ENCODE measurements around the gene UGT2A2. TPM values are rescaled to one million over a fixed set of nuclear protein-coding genes. Genes with fewer than 3 reads are reported as not detected.

UGT2A2 gene
- total and polyA plus RNA-seq, 5 experiments from 2014 or later = not detected

GRCh38 chr4:69546134-69546765 lies 93.2 kb downstream of the UGT2A2 start:
- Mint-ChIP-seq H3K36me3 (no peaks in the 10 kb centered on the region), H3K27me3 (peaks cover 0 to 6% (median 0%) of the 10 kb centered on the region in 5 donors), H3K27ac (no peak overlapping the region), H3K4me3 (no peak overlapping the region), H3K4me1 (no peaks in the 10 kb centered on the region), H3K9me3 (peaks cover 0 to 7% (median 0%) of the 10 kb centered on the region in 9 donors)
- DNase-seq (no peak), ATAC-seq (no peak)
- POLR2A ChIA-PET = no interaction called here

Other genes with a start within 250 kb of the UGT2A2 start
- gene UGT2B4, start 143.7 kb downstream of the UGT2A2 start, total RNA-seq = not detected
- not detected for gene UGT2B4, start 143.7 kb downstream of the UGT2A2 start, polyA plus RNA-seq
- gene UGT2A1, start 13.6 kb upstream of the UGT2A2 start, total RNA-seq = not detected
- gene UGT2A1, start 13.6 kb upstream of the UGT2A2 start, polyA plus RNA-seq = not detected
- 10 to 100 TPM; 20.9 to 25.2 TPM for gene SULT1B1, start 121.0 kb upstream of the UGT2A2 start, total RNA-seq
- gene SULT1B1, start 121.0 kb upstream of the UGT2A2 start, polyA plus RNA-seq = 10 to 100 TPM; 13.2 to 18.2 (median 13.3) TPM
- gene SULT1E1, start 220.5 kb upstream of the UGT2A2 start, total RNA-seq = not detected
- not detected for gene SULT1E1, start 220.5 kb upstream of the UGT2A2 start, polyA plus RNA-seq